ENCODE measurements around the gene MLX.

- no peak for TF ChIP-seq EZH2 (IDR thresholded peaks at IDR 0.05; ENCODE audit: low read length, missing control alignments)
- no peak for TF ChIP-seq CTCF (conservative IDR thresholded peaks at IDR 0.05 in 1 of 2, IDR thresholded peaks at IDR 0.05 in 1 of 2; ENCODE audit: low read depth in 1 of 2, low read length in 2 of 2)
Observed at GRCh38 chr17:42566883-42567573, at the start of gene MLX.

All from fibroblast of lung (primary cell).